Stimulated activated CD8-positive, alpha-beta memory T cell treated with anti-CD3 and anti-CD28 coated beads, Interleukin-2, amount 100 ng/mL, for 48 hours (primary cell): ENCODE results near the gene S100B.
"Not testable (repeated sequence)": the region's sequence is repeated elsewhere in the genome, so short reads cannot be mapped to it uniquely, and the experiment has no call there.

Experiments used
- DNase-seq, 2 donors: peaks; one replicate each; pipeline ENCODE4 v3.0.0-alpha.2; 2020; ENCODE audit warnings: low read depth in 2 of 2

S100B gene

DNA sequence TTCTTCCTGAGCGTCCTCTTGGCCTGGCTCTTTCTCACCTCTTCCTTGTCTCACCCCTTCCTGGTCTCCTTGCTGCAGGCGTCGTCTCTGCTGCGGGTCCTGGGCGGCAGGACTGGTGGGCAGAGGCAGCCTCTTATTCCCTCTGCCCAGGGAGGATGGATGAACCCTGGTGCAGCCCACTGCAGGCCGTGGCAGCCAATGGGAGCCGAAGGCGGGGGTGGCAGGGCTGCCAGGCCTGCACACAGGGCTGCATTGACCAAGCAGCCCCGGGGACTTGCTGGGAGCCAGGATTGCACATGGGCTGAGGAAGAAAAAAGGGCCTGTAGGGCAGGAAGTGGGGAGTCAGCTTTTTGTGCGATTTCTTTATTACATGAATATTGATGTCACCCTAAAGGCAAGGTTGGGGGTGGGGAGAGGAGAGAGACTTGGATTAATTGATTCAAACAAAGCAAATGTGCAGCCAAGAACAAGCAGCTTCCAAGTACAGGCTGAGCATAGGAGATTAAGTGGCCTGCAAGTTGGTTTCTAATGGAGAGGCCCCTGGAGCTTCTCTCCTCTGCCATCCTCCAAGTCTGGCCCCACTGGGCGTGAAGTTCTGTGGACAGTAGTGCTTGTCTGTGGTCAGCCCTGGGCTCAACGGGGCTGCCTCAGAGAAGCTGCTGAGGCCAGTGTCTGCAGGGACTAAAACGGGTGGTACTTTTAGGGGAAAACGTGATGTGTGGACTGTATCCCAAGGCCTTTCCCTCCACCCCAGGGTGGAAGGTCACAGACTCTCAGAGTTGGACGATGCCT, at the start of gene S100B:
Gene S100B (minus strand): TSS at position 108 of the 792 bp plus-strand sequence. CDS start 2,667 bp downstream, outside the sequence.
- DNase-seq = no peak

DNA sequence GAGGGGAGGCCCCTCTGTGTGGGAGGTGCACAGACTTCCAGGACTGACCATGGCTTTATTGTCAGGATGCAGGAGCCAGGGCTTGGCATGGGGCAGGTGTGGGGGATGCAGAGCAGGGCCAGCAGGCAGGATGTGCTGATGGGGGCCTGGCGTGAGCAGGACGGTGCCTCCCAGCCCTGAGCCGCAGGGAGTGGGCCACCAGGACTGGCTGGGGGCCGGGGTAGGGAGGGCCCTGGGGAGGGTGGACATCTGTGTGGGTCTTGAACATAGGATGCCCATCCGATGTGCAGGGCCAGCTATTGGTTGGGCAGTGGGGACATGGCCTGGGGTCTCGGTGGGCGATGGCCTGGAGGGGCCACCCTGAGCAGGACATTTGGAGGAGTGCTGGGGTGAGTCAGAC, 46.2 kb upstream of the S100B start:
- DNase-seq = no peak

DNA sequence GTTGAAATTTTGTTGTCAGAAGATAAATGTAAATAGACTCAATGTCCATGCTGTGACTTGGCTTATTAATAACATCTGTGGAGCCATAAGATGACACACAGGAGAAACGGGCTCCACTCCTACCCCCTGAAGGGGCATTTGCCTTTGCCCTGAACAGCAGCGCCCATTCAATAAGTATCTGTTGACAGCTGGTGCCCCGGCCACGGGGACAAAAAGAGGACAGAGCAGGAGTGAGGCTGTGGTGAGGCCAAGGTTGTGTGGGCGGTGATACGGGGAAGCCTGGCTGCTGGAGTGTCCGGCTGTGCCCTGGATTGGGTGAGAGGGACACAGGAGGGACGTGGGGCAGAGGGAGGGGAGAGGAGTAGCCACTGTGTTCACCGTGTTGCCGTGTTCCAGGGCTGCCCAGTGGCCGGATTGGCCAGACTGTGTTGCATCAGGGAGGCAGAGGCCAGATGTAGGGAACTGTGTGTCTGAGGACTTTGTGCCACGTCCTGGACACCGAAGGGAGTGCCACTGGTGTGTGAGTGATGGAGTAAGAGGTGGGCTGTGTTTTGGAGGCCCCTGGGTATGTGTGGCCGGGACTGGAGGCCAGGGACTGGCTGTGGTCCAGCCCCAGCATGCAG, 45.7 kb upstream of the S100B start:
- DNase-seq = no peak

DNA sequence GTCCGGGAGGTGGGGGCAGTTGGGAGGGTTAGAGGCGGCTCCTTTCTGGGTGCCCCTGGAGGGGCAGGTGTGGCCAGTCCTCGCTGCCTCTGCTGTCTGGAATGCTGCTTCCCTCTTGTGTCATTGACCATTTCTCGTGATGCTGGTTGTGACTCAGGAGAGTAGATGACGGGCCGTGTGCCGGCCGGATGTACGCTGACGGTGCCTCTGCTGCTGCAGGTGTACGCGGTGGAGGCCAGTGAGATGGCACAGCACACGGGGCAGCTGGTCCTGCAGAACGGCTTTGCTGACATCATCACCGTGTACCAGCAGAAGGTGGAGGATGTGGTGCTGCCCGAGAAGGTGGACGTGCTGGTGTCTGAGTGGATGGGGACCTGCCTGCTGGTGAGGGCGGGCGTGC, 44.5 kb upstream of the S100B start:
- DNase-seq = no peak

DNA sequence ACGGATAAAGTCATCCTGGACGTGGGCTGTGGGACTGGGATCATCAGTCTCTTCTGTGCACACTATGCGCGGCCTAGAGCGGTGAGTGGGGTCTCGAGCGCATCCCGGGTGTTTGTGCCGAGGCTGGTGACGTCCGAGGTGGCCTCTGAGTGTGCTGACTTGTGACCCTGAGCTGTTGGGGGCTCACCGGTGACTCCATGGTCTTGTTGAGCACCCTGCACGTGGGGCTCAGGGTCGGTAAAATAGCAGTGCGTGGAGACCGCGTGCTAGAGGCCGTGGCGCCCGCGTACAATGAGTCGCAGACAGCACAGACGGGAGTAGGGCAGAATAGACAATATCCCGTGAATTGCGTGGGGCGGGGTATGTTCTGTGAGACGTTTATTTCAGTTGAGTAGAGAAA, 43.7 kb upstream of the S100B start:
- no peak for DNase-seq

DNA sequence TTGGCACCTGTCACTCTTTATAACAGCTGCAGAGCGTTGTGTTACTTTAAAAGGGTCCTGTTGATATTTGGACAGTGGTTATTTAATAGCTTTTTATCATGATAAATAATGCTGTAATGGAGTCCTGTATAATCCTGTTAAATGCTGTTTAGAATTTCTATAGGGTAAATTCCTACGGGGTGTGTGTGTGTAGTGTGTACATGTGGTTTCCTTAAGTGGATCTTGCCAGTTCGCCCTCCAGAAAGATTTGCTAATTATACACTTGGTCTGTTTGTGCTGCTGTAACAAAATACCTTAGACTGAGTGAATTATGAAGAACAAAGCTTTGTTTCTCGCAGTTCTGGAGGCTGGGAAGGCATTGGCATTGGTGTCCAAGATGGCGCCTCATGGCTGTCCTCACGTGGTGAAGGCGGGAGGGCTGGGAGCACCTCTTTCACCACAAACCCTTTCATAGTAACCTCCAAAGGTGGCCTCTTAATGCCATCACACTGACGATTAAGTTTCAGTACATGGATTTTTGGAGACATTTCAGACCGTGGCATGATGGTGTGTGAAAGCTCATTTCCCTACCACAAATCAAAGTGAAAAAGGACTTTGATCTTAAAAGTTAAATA, 41.8 kb upstream of the S100B start:
- DNase-seq = no peak

DNA sequence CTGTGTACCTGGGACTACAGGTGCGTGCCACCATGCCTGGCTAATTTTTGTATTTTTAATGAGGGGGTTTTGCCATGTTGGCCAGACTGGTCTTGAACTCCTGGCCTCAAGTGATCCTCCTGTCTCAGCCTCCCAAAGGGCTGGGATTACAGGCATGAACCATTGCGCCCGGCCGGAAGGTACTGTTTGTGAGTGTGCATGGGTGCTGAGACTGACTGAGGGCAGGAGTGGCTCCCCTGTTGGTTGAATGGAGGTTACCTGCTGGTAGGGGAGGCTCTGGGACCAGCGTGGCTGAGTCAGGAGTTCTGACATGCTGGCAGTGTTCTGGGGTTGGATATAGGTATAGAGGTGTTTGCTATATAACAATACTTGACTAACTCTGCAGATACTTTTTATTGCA, 41.0 kb upstream of the S100B start:
- DNase-seq = no peak

DNA sequence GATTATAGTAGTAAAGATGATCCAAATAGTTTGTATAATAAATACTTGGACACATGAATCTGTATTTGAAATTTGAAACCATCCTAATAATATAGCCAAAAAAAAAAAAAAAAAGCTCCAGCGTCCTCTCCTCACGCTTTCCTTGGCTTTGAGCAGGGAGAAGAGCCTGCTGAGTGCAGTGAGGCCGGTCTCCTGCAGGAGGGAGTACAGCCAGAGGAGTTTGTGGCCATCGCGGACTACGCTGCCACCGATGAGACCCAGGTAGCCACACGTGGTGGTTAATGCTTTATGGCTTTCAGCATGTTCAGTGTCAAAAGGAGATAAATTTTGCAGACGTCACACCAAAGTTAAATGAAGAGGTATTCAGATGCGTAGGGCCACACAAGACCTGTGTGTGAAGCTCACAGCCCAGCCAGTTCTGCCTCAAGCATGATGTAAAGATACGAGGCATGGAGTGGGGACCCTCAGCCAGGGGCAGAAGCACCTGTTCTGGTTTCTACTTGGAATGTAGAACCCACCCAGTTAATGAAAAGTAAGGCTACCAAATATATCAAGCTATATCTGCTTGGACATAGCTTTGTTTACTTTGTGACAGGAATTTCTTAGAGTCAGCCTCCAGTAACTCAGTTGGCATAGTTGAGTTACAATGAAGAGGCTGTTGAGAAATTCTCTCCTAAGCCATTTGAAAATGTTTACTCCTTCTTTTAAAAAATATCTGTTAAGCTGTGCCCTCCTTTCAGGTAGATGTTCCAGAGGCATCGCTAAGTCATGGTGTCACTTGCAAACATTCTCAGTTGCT, 38.7 kb upstream of the S100B start:
- no peak for DNase-seq

DNA sequence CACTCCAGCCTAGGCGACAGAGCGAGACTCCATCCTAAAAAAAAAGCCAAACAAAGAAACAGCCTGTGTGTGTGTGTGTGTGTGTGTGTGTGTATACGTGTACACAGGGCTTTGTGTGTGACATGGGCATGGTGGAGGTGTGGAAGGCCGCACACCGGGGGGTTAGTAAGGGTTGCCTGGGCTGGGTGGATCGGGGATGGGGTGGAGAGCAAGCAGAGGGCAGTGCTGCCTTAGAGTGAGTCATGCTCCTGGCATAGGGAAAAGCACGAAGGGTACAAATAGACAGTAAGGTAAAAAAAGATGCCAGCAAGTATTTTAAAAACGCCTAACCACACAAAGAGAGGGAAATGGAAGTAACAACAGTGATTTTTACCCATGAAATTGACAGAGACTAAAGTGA, 36.8 kb upstream of the S100B start:
- DNase-seq = no peak

DNA sequence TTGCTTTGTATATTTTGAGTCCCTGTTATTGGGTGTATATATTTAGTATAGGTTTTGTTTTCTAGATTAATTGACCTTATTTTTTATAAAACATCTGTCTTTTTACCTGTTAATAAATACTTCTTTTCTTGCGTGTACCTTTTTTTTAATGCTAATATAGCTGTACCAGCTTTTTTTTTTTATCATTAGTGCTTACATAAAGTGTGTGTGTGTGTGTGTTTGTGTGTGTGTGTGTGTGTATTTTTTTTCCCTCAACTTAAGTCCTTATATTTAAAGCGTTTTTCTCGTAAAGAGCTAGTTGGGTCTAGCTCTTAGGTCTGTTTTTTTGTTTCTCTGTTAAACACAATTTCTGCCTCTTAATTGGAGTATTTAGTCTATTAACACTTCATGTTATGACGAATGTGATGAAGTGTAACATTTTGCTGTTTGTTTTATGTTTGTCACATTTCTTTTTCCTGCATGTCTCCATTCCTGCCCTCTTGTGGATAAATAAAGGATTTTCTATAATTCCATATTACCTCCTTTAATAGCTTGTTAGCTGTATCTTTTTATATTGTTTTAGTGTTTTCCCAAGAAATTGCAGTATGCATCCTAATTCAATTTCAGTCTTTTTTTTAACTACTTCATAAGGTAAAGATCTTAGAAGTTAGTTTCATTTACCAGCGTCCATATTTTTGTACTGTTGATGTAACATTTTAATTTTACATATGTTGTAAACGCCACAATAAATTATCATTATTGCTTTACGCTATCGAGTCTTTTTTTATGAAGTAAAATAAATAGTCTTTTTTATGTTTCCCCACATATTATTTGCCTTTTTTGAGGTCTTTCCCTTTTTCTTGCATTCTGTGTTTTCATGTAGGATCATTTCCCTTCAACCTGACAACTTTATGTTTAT, 34.9 kb upstream of the S100B start:
- DNase-seq = no peak

DNA sequence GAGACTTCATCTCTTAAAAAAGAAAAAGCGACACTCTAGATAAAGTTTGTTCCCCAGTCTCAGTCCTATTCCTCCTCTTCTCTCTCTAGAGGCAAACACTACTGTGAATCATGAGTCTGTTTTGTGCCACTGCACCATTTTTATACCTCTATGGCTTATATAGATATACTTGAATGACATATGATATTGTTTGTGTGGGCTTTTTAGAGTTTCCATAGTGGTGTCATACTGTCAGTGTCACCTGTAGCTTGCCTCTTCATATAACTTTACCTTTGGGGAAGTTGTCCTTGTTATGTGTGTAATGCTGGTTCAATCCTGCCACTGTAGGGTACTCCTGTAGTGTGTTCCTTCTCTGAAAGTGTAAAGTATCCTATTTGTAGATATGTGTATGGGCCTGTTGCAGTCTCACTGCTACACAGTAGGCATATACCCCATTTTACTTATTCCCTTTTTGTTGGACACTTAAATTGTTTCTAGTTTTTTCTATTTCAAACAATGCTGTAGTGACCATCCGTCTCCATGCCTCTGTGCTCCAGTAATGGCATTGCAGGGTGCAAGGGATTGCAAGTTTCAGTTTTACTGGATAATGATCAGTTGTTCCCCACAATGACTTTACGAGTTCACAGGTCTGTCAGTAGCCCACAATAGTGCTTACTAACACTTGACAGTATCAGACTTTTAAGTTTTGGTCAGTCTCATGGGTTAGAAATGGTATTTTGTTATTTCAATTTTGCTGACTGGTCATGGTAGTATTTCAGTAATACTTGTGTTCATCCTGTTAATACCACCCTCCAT, 33.3 kb upstream of the S100B start:
- no peak for DNase-seq

DNA sequence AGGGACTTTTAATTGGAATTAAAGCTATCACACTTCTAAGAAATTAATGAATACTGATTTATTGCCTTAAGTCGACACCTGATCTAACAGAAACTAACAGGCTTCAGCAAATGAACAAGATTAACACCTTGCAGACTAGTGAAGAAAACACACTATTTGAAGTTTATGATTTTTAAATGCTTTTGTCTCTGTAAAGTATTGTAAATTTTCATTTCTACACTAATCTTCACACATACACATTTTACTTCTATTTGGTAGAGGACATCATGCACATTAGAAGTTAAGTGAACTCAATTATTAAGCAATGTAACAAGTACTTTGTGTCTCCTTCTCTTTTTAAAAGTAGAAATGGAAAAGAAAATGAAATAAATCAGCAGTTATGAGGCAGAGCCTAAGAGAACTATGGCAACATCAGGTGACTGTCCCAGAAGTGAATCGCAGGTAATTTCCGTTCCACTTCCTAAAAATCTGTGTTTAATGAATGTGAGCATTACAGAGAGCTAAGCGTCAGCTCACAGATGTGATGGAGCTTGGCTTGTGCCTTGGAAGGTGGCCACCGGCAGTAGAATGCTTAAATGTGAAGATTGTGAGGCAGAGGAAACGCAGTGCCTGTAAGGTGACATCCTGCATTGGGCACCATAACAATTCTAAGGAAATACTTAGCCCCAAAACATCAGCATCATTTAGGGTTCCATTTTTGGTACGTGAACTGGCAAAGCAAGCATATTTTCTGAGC, 31.8 kb upstream of the S100B start:
- DNase-seq = no peak

DNA sequence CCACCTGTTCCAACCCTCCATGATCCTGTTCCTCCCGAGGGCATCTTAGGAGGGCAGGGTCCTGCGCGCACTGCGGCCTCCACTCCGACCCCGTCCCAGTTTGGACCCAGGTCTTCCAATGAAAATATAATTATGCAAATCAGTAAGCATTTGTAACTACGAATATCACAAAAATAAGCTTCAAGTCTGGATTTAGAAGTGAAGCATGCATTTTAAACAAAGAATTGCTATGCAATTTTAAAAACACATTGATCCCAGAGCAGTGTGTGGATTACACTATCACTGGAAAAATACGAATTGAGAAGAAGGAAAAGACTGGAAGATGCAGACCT, 31.3 kb upstream of the S100B start:
- DNase-seq = no peak

DNA sequence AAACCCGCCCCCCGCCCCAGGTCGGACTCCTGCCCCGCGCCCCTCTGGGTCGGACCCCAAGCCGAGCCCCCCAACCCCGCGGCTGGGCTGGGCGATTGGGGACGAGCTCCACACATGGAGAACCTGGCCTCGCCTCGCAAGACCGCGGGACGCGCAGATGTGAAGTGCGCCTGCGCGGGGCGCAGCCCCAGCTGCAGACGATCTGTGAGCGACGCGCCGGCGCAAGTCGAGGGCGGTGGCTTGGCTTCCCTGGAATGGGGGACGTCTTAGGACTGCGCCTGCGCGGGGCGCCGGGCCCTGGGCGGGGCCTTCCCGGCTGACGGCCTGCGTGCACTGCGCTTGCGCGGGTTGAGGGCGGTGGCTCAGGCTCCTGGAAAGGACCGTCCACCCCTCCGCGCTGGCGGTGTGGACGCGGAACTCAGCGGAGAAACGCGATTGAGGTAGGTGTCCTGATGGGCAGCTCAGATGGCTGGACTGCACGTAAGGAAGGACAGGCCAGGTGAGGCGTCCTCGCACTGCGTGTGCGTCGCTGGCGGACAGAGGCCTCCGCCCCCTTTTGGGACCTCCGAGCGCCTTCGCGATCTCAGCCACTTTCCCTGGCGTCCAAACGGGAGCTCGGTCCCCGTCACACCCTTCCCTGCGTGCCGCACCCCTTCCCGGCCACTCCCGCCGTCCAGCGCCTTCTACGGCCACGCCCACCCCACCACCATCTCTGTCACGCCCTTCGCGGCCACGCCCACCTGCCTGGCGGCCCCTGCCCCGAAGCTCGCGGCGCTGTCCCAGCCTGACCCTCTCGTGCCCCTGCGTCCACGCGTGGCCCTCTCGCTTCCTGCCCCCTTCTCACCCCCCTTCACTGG, 30.7 kb upstream of the S100B start, which contains the start of gene PRMT2:
Gene PRMT2 (plus strand): TSS at position 351 of the 857 bp plus-strand sequence. CDS start 1,278 bp downstream, outside the sequence.
- DNase-seq = peak; percentile 94 to 96

DNA sequence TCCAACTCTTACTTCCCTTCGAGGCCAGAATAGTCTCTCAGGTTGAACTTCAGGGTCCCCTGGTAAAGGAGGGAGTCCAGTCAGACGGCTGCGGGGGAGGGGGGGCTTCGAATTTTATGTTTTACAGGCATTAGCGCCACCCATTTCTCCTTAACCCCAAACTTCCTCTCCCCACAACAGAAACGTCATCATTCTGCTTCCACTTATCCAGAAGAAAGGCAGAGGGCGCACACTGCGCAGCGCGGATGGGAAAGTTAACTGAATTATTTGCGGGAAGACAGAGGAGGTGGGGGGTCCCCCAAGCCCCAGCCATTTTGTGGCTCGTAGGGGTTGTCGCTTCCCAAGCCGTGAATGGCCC, 30.1 kb upstream of the S100B start:
- no peak for DNase-seq

DNA sequence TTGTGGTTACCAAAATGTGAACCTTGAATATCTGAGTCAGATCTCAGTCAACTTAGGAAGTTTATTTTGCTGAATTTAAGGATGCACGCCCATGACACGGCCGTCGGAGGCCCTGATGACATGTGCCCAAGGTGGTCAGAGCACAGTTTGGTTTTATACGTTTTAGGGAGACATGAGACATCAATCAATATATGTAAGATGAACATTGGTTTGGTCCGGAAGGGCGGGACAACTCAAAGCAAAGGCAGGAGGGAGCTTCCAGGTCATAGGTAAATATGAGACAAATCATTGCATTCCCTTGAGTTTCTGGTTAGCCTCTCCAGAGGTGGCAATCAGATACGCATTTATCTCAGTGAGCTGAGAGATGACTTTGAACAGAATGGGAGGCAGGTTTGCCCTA, 29.5 kb upstream of the S100B start:
- DNase-seq = no peak

DNA sequence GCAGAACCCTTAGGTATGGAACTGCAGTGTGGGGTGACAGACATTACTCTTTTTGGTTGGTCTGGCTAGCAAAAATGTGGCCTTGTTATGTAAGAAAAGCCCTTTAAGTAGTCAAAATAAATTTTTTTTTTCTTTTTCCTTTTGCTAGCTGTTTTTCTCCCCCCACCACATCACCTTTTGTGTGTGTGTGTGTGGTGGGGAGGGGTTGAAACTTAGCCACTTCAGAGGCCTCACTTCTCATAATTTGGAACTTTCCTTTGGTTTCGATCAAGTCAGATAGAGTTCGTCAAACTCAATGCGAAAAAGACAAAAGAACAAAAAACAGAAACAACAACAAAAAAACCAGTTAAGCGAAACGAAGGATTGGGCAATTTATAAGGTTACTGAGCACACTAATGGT, 28.7 kb upstream of the S100B start:
- no peak for DNase-seq

DNA sequence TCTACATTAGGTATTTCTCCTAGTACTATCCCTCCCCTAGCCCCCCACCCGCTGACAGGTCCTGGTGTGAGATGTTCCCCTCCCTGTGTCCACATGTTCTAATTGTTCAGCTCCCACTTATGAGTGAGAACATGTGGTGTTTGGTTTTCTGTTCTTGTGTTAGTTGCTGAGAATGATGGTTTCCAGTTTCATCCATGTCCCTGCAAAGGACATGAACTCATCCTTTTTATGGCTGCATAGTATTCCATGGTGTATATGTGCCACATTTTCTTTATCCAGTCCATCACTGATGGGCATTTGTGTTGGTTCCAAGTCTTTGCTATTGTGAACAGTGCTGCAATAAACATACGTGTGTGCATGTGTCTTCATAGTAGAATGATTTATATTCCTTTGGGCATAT, 26.0 kb upstream of the S100B start:
- not testable (repeated sequence) for DNase-seq

DNA sequence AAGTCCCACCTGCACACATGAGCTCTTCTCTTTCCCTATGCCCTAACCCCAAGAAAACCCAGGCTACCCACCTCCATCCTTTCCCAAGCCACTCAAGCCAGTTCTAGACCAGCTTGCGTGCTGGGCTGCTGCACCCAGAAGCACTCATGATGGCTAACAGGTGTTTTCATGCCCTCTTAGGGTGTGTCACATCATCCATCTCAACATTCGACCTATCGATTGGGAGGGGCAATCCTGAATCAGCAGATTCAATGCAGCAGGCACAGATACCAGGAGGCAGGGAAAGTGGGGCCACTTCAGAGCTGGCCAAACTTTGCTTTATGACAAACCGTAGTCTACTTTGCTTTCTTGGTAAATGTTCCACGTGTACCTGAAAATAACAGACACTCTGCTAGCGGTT, 24.0 kb upstream of the S100B start:
- no peak for DNase-seq
